Measurements from ENCODE around the gene PTPN23. TPM values are rescaled to one million over a fixed set of nuclear protein-coding genes. Genes with fewer than 3 reads are reported as not detected.

PTPN23 gene
- total and polyA plus RNA-seq, 4 experiments from 2014 or later = 0.46 to 53.9 (median 27.2) TPM

DNA sequence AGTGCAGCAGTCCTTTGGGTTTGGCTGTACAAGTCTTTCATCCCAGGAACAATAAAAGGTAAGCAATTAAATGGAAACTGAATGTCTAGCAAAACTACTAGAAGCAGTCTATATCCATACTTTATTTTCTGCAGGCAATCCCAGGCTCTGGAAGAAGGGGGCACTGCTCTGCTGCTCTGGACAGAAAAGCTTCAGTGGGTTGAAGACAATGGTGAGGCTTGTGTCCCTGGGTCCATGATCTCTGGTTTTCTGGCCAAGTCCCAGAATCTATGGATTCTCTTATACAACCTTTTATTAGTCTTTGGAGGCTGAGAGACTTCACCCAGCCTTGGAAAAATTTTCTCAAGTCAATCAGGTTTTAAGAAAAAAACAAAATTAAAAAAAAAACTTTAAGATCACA lies 59.3 kb downstream of the PTPN23 start:
- no peak overlapping the region for H3K27ac ChIP-seq (ENCODE audit: low read depth, low read length)
- Mint-ChIP-seq H3K27me3 (no peaks in the 10 kb centered on the region), H3K36me3 (peaks cover 28 to 49% of the 10 kb centered on the region in 2 donors), H3K27ac (peak overlapping the region in 3 of 7 donors; percentile 13 to 64 (median 25)), H3K4me3 (no peak overlapping the region), H3K9me3 (no peaks in the 10 kb centered on the region), H3K4me1 (peaks cover 4 to 8% (median 6%) of the 10 kb centered on the region in 4 donors)
- H3K4me1 ChIP-seq (ENCODE audit: insufficient read depth, low read length) = no peaks in the 10 kb centered on the region
- POLR2A ChIA-PET (ENCODE audit: partially characterized antibody) = no interaction called here
- no peak for DNase-seq
- H3K4me3 ChIP-seq (ENCODE audit: low read length in 2 of 2) = no peak overlapping the region
- CTCF ChIA-PET (ENCODE audit: partially characterized antibody) = no interaction called here
- H3K27me3 ChIP-seq (ENCODE audit: insufficient read depth, low read length) = no peaks in the 10 kb centered on the region
- H3K9me3 ChIP-seq (ENCODE audit: control insufficient read depth in 1 of 2, low read length in 2 of 2) = no peaks in the 10 kb centered on the region
- intact Hi-C loops (cut with micrococcal nuclease) = no loop called here
- peaks cover 25% of the 10 kb centered on the region for H3K36me3 ChIP-seq (ENCODE audit: insufficient read depth, low read length)

DNA sequence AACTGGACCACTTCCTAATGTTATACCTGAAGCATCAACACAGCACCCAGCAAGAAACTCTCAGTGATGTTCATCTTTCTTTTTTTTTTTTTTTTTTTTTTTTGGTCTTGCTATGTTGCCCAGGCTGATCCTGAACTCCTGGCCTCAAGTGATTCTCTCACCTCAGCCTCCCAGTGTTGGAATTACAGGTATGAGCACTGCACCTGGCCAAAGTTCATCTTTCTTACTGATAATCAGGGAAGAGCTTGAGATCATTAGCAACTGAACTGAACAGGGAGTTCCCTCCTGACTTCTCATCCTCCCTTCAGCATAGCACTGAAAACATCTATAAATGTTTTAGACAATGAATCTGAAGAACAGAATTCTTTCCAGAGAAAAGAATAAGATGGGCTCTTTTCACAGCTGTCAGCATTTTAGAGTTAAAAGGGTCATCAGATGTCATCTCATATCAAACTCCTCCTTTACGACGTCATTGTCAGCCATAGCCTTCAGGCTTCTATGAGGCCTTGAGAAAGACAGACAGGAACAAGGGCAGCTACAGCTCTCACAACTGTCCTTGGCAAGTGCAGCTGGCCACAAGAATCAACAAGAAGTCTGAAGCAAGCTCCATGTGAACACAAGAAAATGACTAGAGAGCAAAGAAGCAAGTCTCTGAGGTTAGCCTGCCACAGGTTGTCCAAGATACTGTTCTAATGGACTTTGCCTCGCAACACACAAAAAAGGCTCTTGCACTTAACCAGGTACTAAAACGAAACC lies 61.2 kb downstream of the PTPN23 start:
- DNase-seq = no peak
- peaks cover 28 to 38% of the 10 kb centered on the region in 2 donors for H3K36me3 Mint-ChIP-seq
- H3K4me3 Mint-ChIP-seq = no peak overlapping the region
- Histone ChIP-seq H3K9me3 (ENCODE audit: control insufficient read depth in 1 of 2, low read length in 2 of 2) (no peaks in the 10 kb centered on the region), H3K4me3 (ENCODE audit: low read length in 2 of 2) (no peak overlapping the region), H3K27me3 (ENCODE audit: insufficient read depth, low read length) (no peaks in the 10 kb centered on the region), H3K27ac (ENCODE audit: low read depth, low read length) (no peak overlapping the region), H3K4me1 (ENCODE audit: insufficient read depth, low read length) (no peaks in the 10 kb centered on the region), H3K36me3 (ENCODE audit: insufficient read depth, low read length) (peaks cover 25% of the 10 kb centered on the region)
- intact Hi-C loops (cut with micrococcal nuclease) = no loop called here
- H3K4me1 Mint-ChIP-seq = peaks cover 4 to 8% (median 6%) of the 10 kb centered on the region in 4 donors
- H3K27me3 Mint-ChIP-seq = no peaks in the 10 kb centered on the region
- H3K27ac Mint-ChIP-seq = peak overlapping the region in 5 of 7 donors; percentile 4 to 75 (median 48)
- POLR2A ChIA-PET (ENCODE audit: partially characterized antibody) = no interaction called here
- CTCF ChIA-PET (ENCODE audit: partially characterized antibody) = interaction anchor here (0.6 to 1.0 kb wide), 2 partner anchors 21 to 183 kb away, joined by 3 to 4 read pairs; no protein-coding TSS in a partner anchor
- no peaks in the 10 kb centered on the region for H3K9me3 Mint-ChIP-seq

DNA sequence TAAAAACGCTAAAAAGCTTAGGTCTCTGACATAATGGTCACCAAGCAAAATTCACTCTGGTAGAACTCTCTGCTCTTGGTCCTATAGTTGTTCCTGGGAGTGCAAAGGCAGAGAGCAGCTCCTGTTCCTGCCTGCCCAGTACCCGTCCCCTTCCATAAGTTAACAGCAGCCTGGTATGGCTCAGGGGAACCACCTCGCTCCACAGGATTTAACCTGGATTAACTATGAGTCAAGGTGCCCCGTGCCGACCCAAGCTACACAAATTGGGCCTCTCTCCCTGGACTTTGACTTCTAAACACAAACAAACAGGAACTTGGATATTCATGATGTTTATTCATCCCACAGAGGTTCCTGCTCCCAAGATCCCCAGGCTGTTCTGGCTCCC lies 62.8 kb downstream of the PTPN23 start:
- H3K9me3 ChIP-seq (ENCODE audit: control insufficient read depth in 1 of 2, low read length in 2 of 2) = no peaks in the 10 kb centered on the region
- ChIA-PET CTCF (ENCODE audit: partially characterized antibody) (no interaction called here), POLR2A (ENCODE audit: partially characterized antibody) (no interaction called here)
- H3K27ac Mint-ChIP-seq = peak overlapping the region in 5 of 7 donors; percentile 5 to 79 (median 53)
- H3K27ac ChIP-seq (ENCODE audit: low read depth, low read length) = no peak overlapping the region
- no peaks in the 10 kb centered on the region for H3K4me1 ChIP-seq (ENCODE audit: insufficient read depth, low read length)
- H3K27me3 Mint-ChIP-seq = no peaks in the 10 kb centered on the region
- peaks cover 24 to 34% of the 10 kb centered on the region in 2 donors for H3K36me3 Mint-ChIP-seq
- H3K4me3 ChIP-seq (ENCODE audit: low read length in 2 of 2) = no peak overlapping the region
- peaks cover 25% of the 10 kb centered on the region for H3K36me3 ChIP-seq (ENCODE audit: insufficient read depth, low read length)
- intact Hi-C loops (cut with micrococcal nuclease) = no loop called here
- H3K27me3 ChIP-seq (ENCODE audit: insufficient read depth, low read length) = no peaks in the 10 kb centered on the region
- H3K4me3 Mint-ChIP-seq = no peak overlapping the region
- peaks cover 10 to 13% (median 12%) of the 10 kb centered on the region in 4 donors for H3K4me1 Mint-ChIP-seq
- DNase-seq = no peak
- H3K9me3 Mint-ChIP-seq = no peaks in the 10 kb centered on the region

DNA sequence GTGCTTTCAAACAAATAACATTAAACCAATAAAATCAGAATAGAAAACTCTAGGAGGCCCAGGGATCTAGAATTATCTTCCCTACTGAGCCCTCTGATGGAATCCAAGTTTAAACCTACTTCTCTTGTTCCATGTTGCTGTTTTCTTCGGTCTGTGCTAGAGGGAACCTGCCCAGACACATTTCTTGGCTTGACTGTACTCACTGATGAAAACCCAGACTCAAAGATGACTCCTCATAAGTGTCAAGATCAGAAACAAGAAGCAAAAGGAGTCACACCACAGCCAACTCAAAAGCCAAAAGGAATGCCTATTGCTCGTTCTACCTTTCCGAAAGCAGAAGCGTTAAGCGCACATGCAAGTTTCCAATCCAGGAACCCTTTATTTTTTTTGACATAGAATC lies 63.3 kb downstream of the PTPN23 start:
- Mint-ChIP-seq H3K27me3 (no peaks in the 10 kb centered on the region), H3K27ac (peak overlapping the region in 3 of 7 donors; percentile 18 to 79 (median 54)), H3K4me3 (no peak overlapping the region), H3K36me3 (peaks cover 23 to 34% of the 10 kb centered on the region in 2 donors), H3K4me1 (peaks cover 10 to 15% (median 13%) of the 10 kb centered on the region in 4 donors), H3K9me3 (peaks cover 0 to 2% (median 0%) of the 10 kb centered on the region in 8 donors)
- Histone ChIP-seq H3K27ac (ENCODE audit: low read depth, low read length) (no peak overlapping the region), H3K36me3 (ENCODE audit: insufficient read depth, low read length) (peaks cover 25% of the 10 kb centered on the region), H3K27me3 (ENCODE audit: insufficient read depth, low read length) (no peaks in the 10 kb centered on the region), H3K9me3 (ENCODE audit: control insufficient read depth in 1 of 2, low read length in 2 of 2) (no peaks in the 10 kb centered on the region), H3K4me1 (ENCODE audit: insufficient read depth, low read length) (no peaks in the 10 kb centered on the region), H3K4me3 (ENCODE audit: low read length in 2 of 2) (no peak overlapping the region)
- CTCF ChIA-PET (ENCODE audit: partially characterized antibody) = no interaction called here
- no peak for DNase-seq
- intact Hi-C loops (cut with micrococcal nuclease) = no loop called here
- POLR2A ChIA-PET (ENCODE audit: partially characterized antibody) = no interaction called here

DNA sequence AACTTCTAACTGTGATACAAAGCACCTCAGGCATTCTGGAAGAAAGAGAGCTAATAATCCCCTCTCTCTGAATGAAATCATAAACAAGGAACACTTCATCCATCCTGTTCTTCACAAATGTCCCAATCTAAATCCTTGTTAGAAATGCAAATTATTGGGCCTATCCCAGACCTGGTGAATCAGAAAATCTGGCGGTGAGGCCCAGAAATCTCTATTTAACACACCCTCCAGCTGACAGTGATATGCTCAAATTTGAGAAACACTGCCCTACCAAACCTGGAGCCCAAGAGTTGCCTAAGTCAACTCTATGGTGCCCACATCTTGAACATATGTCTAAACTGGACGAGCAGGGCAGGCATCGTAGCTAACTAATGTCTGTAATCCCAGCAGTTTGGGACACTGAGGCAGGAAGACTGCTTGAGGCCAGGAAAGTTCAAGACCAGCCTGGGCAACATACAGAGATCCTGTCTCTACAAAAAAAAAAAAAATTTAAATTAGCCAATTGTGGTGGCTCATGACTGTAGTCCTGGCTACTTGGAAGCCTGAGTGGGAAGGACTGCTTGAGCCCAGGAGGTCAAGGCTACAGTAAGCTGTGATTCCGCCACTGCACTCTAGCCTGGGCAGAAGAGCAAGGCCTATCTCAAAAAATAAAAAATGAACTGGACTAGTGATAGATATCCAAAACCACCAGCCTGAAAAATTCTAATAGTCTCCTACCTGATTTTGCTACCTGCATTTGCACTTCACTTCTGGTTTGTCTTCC lies 71.8 kb downstream of the PTPN23 start:
- Histone ChIP-seq H3K27me3 (ENCODE audit: insufficient read depth, low read length) (no peaks in the 10 kb centered on the region), H3K4me3 (ENCODE audit: low read length in 2 of 2) (no peak overlapping the region), H3K27ac (ENCODE audit: low read depth, low read length) (no peak overlapping the region), H3K4me1 (ENCODE audit: insufficient read depth, low read length) (no peaks in the 10 kb centered on the region), H3K9me3 (ENCODE audit: control insufficient read depth in 1 of 2, low read length in 2 of 2) (no peaks in the 10 kb centered on the region), H3K36me3 (ENCODE audit: insufficient read depth, low read length) (no peaks in the 10 kb centered on the region)
- ChIA-PET POLR2A (ENCODE audit: partially characterized antibody) (no interaction called here), CTCF (ENCODE audit: partially characterized antibody) (interaction anchor here (0.6 kb wide), 1 partner anchor 751 kb away, joined by 3 read pairs; no protein-coding TSS in a partner anchor)
- peaks cover 0 to 2% (median 0%) of the 10 kb centered on the region in 8 donors for H3K9me3 Mint-ChIP-seq
- H3K27ac Mint-ChIP-seq = peak overlapping the region in 2 of 7 donors; percentile 13 to 17
- peaks cover 5 to 13% of the 10 kb centered on the region in 2 donors for H3K36me3 Mint-ChIP-seq
- peaks cover 28 to 38% (median 33%) of the 10 kb centered on the region in 4 donors for H3K4me1 Mint-ChIP-seq
- H3K27me3 Mint-ChIP-seq = no peaks in the 10 kb centered on the region
- intact Hi-C loops (cut with micrococcal nuclease) = no loop called here
- no peak overlapping the region for H3K4me3 Mint-ChIP-seq
- no peak for DNase-seq

DNA sequence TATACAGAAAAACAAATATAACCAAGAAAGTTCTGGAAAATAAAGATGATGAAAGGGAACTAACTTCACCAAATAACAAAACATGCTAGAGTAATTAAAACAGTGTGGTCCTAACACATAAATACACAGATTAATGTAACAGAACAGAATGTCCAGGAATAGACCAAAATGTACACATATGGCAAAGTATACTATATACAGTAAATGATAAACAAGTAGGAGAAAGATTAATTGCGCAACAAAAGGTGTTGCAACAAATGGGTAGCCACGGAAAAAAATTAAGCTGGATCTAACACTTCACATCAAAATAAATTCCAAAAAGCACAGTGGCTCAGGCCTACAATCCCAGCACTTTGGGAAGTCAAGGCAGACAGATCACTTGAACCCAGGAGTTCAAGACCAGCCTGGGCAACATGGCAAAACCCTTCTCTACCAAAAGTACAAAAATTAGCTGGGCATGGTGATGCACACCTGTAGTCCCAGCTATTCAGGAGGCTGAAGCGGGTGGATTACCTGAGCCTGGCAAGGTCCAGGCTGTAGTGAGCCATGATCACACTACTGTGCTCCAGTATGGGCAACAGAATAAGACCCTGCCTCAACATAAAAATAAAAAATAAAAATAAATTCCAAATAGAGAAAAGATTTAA lies 75.1 kb downstream of the PTPN23 start:
- Mint-ChIP-seq H3K27me3 (no peaks in the 10 kb centered on the region), H3K27ac (peak overlapping the region in 3 of 7 donors; percentile 0 to 70 (median 24)), H3K4me1 (peaks cover 22 to 39% (median 28%) of the 10 kb centered on the region in 4 donors), H3K9me3 (peaks cover 0 to 11% (median 5%) of the 10 kb centered on the region in 8 donors), H3K36me3 (peaks cover 10 to 22% of the 10 kb centered on the region in 2 donors), H3K4me3 (no peak overlapping the region)
- ChIA-PET CTCF (ENCODE audit: partially characterized antibody) (interaction anchor here (0.8 to 1.0 kb wide), 2 partner anchors 34 to 57 kb away, joined by 3 read pairs; partner anchors contain the start of gene ELP6), POLR2A (ENCODE audit: partially characterized antibody) (interaction anchor here (1.5 kb wide), 1 partner anchor 19 kb away, joined by 4 read pairs; the partner anchor contains the start of gene SCAP)
- DNase-seq = no peak
- Histone ChIP-seq H3K27me3 (ENCODE audit: insufficient read depth, low read length) (no peaks in the 10 kb centered on the region), H3K9me3 (ENCODE audit: control insufficient read depth in 1 of 2, low read length in 2 of 2) (no peaks in the 10 kb centered on the region), H3K4me3 (ENCODE audit: low read length in 2 of 2) (no peak overlapping the region), H3K27ac (ENCODE audit: low read depth, low read length) (no peak overlapping the region), H3K4me1 (ENCODE audit: insufficient read depth, low read length) (no peaks in the 10 kb centered on the region), H3K36me3 (ENCODE audit: insufficient read depth, low read length) (no peaks in the 10 kb centered on the region)
- intact Hi-C loops (cut with micrococcal nuclease) = no loop called here
